Measurements from ENCODE around the gene C15orf39.
"Not testable (repeated sequence)": the region's sequence is repeated elsewhere in the genome, so short reads cannot be mapped to it uniquely, and the experiment has no call there.

C15orf39 gene

DNA sequence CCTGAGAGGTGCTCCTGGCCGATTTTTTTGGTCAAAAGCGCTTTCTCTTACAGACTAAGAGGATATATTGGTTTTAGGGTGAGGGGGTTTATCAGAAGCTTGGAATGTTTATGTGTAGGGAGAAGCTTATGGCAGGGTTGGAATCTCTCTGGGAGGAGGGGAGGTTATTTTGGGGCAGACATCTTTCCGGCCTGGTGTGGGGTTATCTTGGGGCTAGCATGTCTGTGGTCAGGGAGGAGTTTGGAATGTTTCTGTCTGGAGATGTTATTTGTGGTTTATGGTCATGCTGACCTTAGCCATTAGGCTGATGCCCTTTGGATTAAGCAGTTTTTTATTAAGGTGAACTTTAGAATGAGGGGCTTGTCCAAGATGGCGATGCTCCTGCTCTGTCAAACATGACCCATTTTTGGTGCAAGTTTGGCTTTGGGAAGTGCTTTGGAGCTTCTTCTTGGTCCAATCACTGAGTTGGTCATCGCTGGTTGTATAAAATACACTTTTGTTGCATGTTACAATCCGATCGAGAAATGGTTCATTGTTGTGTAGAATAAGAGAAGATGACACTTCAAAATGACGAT lies 35.1 kb upstream of the C15orf39 start:
- not testable (repeated sequence) for H3K4me1 Mint-ChIP-seq; DNase-seq (ENCODE audit: low spot score in 2 of 2); H3K9me3 Mint-ChIP-seq; H3K27me3 Mint-ChIP-seq; H3K36me3 Mint-ChIP-seq; H3K4me3 Mint-ChIP-seq; H3K27ac Mint-ChIP-seq; ATAC-seq (ENCODE audit: low read depth)

DNA sequence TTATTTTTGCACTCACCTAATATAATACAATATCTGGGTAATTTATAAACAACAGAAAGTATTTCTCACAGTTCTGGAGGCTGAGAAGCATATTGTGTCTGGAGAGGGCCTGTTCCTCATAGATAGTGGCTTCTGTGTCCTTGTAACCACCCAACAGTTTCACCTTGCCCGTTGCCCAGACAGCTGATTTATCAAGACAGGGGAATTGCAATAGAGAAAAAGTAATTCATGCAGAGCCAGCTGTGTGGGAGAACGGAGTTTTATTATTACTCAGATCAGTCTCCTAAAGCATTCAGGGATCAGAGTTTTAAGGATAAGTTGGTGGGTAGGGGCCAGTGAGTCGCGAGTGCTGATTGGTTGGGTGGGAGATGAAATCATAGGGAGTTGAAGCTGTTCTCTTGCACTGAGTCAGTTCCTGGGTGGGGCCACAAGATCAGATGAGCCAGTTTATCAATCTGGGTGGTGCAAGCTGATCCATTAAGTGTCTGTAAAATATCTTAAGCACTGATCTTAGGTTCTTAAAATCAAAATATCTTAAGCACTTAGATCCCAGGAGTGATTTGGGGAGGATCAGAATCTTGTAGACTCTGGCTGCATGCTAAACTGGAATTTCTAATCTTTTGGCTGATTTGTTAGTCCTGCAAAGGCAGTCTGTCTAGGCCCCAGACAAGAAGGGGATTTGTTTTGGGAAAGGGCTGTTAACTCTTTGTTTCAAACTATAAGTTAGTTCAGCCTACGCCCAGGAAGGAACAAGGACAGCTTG lies 33.9 kb upstream of the C15orf39 start:
- Mint-ChIP-seq H3K4me3 (no peak overlapping the region), H3K27ac (no peak overlapping the region), H3K4me1 (peaks cover 8% of the 10 kb centered on the region), H3K27me3 (peaks cover 3% of the 10 kb centered on the region), H3K9me3 (no peaks in the 10 kb centered on the region), H3K36me3 (no peaks in the 10 kb centered on the region)
- DNase-seq (ENCODE audit: low spot score in 2 of 2), result no peak
- no peak for ATAC-seq (ENCODE audit: low read depth)

DNA sequence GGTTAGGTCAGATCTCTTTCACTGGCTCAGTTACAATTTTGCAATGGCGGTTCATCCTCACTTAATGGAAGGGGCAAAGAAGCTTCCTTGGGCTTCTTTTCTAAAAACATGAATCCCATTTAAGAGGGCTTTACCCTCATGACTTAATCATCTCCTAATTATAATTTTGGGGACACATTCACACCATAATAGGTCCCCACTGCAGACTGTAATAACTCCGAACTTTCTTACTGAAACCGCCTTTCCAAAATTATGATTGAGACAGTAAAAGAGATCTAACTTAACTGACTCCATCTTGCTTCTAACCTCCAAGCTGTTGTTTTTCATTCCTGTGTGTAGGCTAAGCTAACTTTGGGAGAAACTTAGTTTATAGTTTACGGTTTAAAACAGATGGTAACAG lies 33.3 kb upstream of the C15orf39 start:
- DNase-seq (ENCODE audit: low spot score in 2 of 2) (no peak), ATAC-seq (ENCODE audit: low read depth) (no peak)
- Mint-ChIP-seq H3K4me3 (no peak overlapping the region), H3K27ac (no peak overlapping the region), H3K4me1 (peaks cover 8% of the 10 kb centered on the region), H3K36me3 (no peaks in the 10 kb centered on the region), H3K27me3 (peaks cover 3% of the 10 kb centered on the region), H3K9me3 (no peaks in the 10 kb centered on the region)

DNA sequence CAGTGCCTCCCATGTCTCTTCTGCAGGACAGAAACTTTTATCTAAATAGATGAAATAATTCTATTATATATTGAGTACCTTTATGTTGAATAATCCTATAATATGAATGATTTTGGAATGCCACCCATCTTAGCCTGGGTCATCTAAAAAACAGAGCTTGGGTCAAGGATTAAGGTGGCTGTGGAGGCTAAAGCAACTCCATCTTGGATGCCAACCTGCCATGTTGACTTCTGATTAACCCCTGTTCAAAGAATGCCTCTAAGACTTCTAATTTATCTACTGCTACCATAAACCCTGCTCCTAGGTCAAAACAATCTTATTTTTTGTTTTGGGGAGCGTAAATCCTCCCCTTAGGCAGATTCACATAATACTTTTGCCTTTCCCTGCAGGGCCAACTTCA lies 31.5 kb upstream of the C15orf39 start:
- H3K4me1 Mint-ChIP-seq, result no peaks in the 10 kb centered on the region
- H3K9me3 Mint-ChIP-seq, result no peaks in the 10 kb centered on the region
- peaks cover 3% of the 10 kb centered on the region for H3K27me3 Mint-ChIP-seq
- H3K4me3 Mint-ChIP-seq, result no peak overlapping the region
- H3K36me3 Mint-ChIP-seq, result no peaks in the 10 kb centered on the region
- H3K27ac Mint-ChIP-seq, result no peak overlapping the region
- ATAC-seq (ENCODE audit: low read depth), result no peak
- DNase-seq (ENCODE audit: low spot score in 2 of 2), result no peak

DNA sequence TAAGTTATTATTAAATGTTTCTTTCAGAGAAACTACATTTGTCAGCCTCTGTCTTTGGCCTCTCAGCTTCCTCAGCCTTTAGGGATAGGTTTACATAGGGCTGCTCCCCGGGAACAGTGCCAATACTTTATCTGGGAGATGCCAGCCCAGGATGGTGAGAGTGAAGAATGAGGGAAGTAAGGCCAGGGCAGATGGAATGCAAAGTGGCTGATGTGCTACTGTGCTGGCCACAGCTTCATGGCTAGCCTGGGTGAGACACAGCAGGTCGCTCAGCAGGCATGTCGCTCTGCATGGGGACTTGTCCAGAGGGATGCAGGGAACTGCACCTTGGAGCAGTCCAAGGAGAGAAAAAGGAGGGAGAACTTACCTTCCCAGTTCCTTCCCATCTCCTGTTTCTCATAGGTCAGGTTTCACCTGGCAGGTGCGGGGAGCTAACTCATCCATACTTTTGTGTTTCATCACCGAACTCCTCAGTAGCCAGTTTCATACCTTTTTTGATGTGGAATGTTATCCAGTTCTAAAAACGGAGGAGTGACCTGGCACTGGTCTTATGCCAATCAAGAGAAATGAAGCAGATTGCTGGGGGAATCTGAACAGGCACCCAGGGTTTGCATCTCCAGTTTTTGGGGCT lies 30.9 kb upstream of the C15orf39 start:
- peaks cover 3% of the 10 kb centered on the region for H3K27me3 Mint-ChIP-seq
- no peaks in the 10 kb centered on the region for H3K36me3 Mint-ChIP-seq
- ATAC-seq (ENCODE audit: low read depth) (no peak), DNase-seq (ENCODE audit: low spot score in 2 of 2) (no peak)
- no peaks in the 10 kb centered on the region for H3K9me3 Mint-ChIP-seq
- H3K4me3 Mint-ChIP-seq, result no peak overlapping the region
- H3K4me1 Mint-ChIP-seq, result no peaks in the 10 kb centered on the region
- no peak overlapping the region for H3K27ac Mint-ChIP-seq

DNA sequence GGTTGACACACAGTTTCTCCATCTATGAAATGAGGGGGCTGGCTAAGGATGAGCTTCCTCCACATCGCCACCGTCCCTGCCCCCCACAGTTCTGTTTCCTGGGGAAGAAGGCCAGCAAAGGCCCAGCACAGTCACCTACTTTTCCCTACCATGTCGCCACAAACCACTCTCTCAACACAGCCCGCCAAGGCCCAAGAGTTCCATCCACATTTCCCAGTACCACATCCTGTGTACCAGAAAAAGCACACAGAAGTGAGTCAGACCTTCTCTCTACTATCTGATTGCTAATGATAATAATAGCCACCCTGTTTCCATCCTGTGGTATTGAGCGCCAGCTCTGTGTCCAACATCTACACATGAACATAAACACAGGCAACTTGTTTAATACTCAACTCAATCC lies 30.3 kb upstream of the C15orf39 start:
- H3K4me3 Mint-ChIP-seq, result no peak overlapping the region
- ATAC-seq (ENCODE audit: low read depth), result no peak
- H3K27ac Mint-ChIP-seq, result no peak overlapping the region
- DNase-seq (ENCODE audit: low spot score in 2 of 2), result no peak
- peaks cover 3% of the 10 kb centered on the region for H3K27me3 Mint-ChIP-seq
- H3K36me3 Mint-ChIP-seq, result no peaks in the 10 kb centered on the region
- H3K4me1 Mint-ChIP-seq, result no peaks in the 10 kb centered on the region
- no peaks in the 10 kb centered on the region for H3K9me3 Mint-ChIP-seq

DNA sequence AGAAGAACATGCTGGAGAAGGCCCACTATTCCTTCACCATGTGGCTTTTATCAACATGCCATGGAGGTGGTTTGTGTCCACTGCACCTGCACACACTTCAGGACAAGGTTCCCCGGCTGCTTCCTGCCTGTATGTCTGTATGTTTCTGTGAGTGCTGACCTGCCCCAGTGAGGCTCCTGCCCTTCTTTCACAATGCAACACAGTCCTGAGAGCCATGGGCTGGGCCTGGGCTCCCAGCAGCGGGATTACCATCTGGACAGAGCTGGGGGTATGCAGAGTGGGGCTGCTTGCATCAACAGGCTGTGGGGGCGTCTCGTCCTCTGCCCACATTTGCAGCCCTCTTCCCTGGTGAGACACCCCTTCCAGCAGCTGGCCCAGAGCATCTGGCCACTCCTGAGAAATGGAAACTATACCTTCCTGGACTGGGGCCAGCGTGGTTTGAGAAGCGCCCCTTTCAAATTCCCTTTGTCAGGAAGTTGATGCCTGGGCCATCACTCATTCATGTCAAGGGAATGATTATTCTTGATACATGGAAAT lies 29.3 kb upstream of the C15orf39 start:
- H3K36me3 Mint-ChIP-seq, result no peaks in the 10 kb centered on the region
- no peaks in the 10 kb centered on the region for H3K9me3 Mint-ChIP-seq
- H3K4me3 Mint-ChIP-seq, result no peak overlapping the region
- no peaks in the 10 kb centered on the region for H3K4me1 Mint-ChIP-seq
- ATAC-seq (ENCODE audit: low read depth) (no peak), DNase-seq (ENCODE audit: low spot score in 2 of 2) (no peak)
- H3K27me3 Mint-ChIP-seq, result peaks cover 3% of the 10 kb centered on the region
- H3K27ac Mint-ChIP-seq, result no peak overlapping the region

DNA sequence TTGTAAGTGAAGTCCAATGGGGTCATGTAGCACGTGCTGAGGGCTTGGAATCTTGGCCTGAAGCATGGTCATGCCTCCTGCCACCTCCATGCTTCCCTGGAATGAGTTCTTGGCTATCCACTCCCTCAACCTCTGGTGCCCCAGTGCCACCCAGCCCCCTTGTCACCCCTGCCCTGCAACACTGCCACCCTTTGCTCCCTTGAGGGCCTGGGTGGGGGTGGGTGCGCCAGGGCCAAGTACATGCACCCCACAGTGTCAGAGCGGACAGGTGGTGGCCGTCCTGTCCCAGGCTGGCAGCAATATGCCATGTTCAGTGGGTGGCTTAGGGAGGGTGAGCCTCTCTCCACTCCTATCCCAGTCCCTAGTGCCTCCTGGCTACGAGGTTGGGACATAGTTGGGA lies 27.6 kb upstream of the C15orf39 start:
- DNase-seq (ENCODE audit: low spot score in 2 of 2), result no peak
- Mint-ChIP-seq H3K27ac (no peak overlapping the region), H3K4me3 (no peak overlapping the region), H3K27me3 (peaks cover 6% of the 10 kb centered on the region), H3K9me3 (no peaks in the 10 kb centered on the region), H3K4me1 (peaks cover 2% of the 10 kb centered on the region), H3K36me3 (no peaks in the 10 kb centered on the region)
- no peak for ATAC-seq (ENCODE audit: low read depth)

DNA sequence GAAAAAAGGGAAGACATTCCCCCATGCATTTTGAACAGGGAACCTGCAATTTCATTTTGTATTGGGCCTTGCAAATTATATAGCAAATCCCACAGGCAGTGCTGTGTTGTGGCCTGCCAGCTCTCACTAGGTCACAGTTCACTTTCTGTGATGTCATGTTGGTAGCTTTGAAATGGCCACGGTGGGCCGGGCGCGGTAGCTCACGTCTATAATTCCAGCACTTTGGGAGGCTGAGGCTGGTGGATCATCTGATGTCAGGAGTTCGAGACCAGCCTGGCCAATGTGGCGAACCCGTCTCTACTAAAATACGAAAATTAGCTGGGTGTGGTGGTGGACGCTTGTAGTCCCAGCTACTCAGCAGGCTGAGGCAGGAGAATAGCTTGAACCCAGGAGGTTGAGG lies 27.0 kb upstream of the C15orf39 start:
- H3K27me3 Mint-ChIP-seq, result peaks cover 8% of the 10 kb centered on the region
- peaks cover 4% of the 10 kb centered on the region for H3K4me1 Mint-ChIP-seq
- H3K27ac Mint-ChIP-seq, result no peak overlapping the region

DNA sequence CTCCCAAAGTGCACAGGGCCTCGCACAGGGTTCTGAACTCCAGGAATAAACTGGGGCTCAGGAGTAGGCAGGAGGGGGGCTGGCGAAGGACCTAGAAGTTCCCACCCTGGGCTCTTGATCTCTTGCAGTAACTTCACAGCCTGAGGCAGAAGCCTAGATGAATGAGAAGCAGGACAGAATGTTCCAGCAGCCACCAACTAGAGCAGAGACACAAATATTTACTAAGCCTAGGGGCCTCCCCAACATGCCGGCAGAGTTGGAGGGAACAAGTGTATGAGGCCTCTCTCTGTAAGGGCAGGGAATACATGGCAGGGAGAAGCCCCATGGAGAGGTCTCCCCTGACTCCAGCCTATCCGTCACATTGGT lies 25.3 kb upstream of the C15orf39 start:
- ATAC-seq (ENCODE audit: low read depth) (no peak), DNase-seq (ENCODE audit: low spot score in 2 of 2) (no peak)
- Mint-ChIP-seq H3K9me3 (no peaks in the 10 kb centered on the region), H3K27ac (no peak overlapping the region), H3K4me1 (peaks cover 5% of the 10 kb centered on the region), H3K27me3 (peaks cover 15% of the 10 kb centered on the region), H3K4me3 (no peak overlapping the region), H3K36me3 (no peaks in the 10 kb centered on the region)

More for the DNA sequence above, 27.0 kb upstream of the C15orf39 start:
- no peaks in the 10 kb centered on the region for H3K36me3 Mint-ChIP-seq
- no peak overlapping the region for H3K4me3 Mint-ChIP-seq
- no peak for ATAC-seq (ENCODE audit: low read depth)
- H3K9me3 Mint-ChIP-seq, result no peaks in the 10 kb centered on the region
- DNase-seq (ENCODE audit: low spot score in 2 of 2), result no peak

DNA sequence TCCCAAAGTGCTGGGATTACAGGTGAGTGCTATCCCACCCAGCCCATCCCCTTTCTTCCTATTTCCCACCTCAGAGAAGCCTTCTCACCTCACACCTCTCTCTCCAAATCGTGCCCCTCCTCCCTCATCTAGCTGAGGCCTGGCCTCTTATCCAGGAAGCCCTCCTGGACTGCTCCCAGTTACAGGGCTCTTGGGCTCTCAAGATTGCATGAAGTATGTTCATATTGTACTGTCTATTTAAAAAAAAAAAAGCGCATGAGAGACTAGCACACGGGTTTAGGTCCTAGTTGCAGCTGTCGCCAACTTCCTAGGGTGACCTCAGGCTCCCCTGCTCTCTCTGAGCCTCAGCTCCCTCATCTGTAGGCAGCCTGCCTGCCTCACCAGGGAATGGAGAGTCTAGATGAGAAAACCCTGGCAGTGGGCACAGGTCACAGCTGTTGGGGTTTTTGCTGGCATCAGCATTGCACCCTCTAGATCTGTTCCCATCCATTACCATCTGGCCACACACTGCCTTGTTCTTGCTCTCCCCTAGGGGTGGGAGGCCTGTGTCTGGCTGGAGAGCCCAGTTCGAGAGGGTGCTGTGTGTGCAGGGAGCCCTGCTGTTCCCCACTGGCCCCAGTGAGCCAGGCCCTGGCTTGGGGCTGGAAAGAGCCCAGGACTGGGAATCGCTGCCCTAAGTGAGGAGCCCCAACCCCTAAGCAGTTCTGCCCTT lies 24.2 kb upstream of the C15orf39 start:
- no peak overlapping the region for H3K4me3 Mint-ChIP-seq
- DNase-seq (ENCODE audit: low spot score in 2 of 2) (no peak), ATAC-seq (ENCODE audit: low read depth) (no peak)
- peaks cover 6% of the 10 kb centered on the region for H3K4me1 Mint-ChIP-seq
- no peaks in the 10 kb centered on the region for H3K9me3 Mint-ChIP-seq
- H3K36me3 Mint-ChIP-seq, result no peaks in the 10 kb centered on the region
- H3K27ac Mint-ChIP-seq, result no peak overlapping the region
- peaks cover 13% of the 10 kb centered on the region for H3K27me3 Mint-ChIP-seq

DNA sequence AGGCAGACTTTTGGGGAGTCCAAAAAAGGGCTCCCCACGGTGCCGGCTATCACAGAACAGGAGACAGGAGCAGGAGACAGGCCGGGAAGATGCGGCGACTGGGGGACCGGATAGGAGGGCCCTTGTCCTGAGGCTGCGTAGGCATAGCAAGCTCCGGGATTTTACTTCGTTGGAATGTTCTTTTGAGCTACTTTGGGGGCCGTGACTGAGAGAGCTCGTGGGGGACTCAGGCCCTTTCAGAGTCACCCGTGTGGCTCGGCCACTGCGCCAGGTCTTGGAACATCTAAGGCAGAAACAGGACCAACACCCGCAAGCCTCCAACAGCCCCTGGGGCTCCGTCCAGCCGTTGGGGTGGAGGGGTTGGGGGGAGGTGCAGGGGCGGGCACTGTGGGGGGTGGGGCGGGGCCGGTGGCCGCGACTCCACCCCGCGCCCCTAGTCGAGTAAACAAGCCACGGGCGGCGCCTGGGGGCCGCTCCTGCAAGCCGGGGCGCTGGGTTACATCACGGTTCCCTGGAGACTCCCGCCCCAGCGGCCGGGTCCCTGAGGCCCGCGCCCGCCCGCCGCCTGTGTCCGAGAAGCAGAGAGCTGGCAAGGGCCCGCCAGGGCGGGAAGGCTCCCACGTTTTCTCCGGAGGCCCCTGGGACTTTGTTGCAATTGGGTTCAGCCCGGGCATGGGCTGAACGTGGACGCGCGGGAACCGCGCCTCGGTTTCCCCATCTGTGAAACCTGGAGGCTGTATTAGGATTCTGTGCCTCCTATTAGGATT lies 23.3 kb upstream of the C15orf39 start:
- DNase-seq (ENCODE audit: low spot score in 2 of 2) (no peak), ATAC-seq (ENCODE audit: low read depth) (peak; percentile 51)
- Mint-ChIP-seq H3K4me3 (peak overlapping the region; percentile 32), H3K27ac (no peak overlapping the region), H3K4me1 (peaks cover 7% of the 10 kb centered on the region), H3K36me3 (no peaks in the 10 kb centered on the region), H3K27me3 (peaks cover 12% of the 10 kb centered on the region), H3K9me3 (no peaks in the 10 kb centered on the region)

DNA sequence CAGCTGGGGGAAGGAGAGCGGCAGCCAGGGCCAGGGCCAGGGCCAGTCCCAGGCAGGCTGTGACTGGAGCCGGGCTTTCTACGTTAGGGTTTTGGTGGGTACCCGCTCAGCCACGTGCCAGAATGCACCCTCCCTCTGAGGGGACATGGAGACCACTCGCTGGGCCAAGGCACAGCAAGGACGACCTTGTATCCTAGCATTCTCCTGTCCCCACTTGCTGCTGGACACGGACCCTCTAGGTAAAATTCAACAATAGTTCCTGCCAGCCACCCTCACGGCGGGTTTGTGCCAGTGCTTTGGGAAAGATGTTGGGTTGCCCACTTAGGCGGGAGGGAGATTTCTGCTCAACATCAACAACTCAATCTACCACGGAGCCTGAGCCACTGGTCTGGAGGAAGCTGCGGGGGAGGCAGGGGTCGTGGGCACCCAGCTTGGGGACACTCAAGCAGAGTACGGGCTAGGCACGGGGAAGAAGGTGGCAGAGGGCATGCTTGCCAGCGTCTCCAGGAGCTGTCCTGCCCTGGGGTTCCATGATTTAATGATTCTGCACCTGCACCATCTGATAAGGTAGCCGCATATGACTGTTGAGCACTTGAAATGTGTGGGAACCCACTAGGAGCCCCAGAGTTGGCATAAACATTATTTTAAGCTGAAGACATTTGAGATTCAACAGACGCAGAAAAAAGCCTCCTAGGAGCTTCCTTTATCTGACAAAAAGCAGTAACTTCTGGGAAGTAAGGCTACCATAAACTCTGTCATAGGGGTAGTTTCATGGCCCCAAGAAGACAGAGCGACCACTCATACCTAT lies 22.5 kb upstream of the C15orf39 start:
- peaks cover 13% of the 10 kb centered on the region for H3K27me3 Mint-ChIP-seq
- no peak overlapping the region for H3K27ac Mint-ChIP-seq
- peaks cover 8% of the 10 kb centered on the region for H3K4me1 Mint-ChIP-seq
- no peaks in the 10 kb centered on the region for H3K9me3 Mint-ChIP-seq
- DNase-seq (ENCODE audit: low spot score in 2 of 2) (no peak), ATAC-seq (ENCODE audit: low read depth) (no peak)
- no peak overlapping the region for H3K4me3 Mint-ChIP-seq
- H3K36me3 Mint-ChIP-seq, result no peaks in the 10 kb centered on the region
